Measurements from ENCODE around the gene SEC23A.
"Not testable (repeated sequence)": the region's sequence is repeated elsewhere in the genome, so short reads cannot be mapped to it uniquely, and the experiment has no call there.

The SEC23A gene

GRCh38 chr14:39091716-39092115, 11.3 kb downstream of the SEC23A start:
- DNase-seq (ENCODE audit: low read depth in 2 of 2) = no peak

- no peak for DNase-seq (ENCODE audit: low read depth in 2 of 2)
These were observed 12.4 kb downstream of the SEC23A start for GRCh38 chr14:39090548-39091111.

- DNase-seq (ENCODE audit: low read depth in 2 of 2) = no peak
These were observed 15.5 kb downstream of the SEC23A start for GRCh38 chr14:39087493-39087892.

- DNase-seq (ENCODE audit: low read depth in 2 of 2) = no peak
These were observed 17.1 kb downstream of the SEC23A start for GRCh38 chr14:39085933-39086332.

- no peak for DNase-seq (ENCODE audit: low read depth in 2 of 2)
These were observed 19.9 kb downstream of the SEC23A start for GRCh38 chr14:39083127-39083526.

GRCh38 chr14:39080886-39081285, 22.1 kb downstream of the SEC23A start:
- DNase-seq (ENCODE audit: low read depth in 2 of 2) = no peak

- no peak for DNase-seq (ENCODE audit: low read depth in 2 of 2)
These were observed 31.9 kb downstream of the SEC23A start for GRCh38 chr14:39071096-39071495.

GRCh38 chr14:39069923-39070322, 33.1 kb downstream of the SEC23A start:
- no peak for DNase-seq (ENCODE audit: low read depth in 2 of 2)

- not testable (repeated sequence) for DNase-seq (ENCODE audit: low read depth in 2 of 2)
These were observed 33.7 kb downstream of the SEC23A start for GRCh38 chr14:39069169-39069805.

- no peak for DNase-seq (ENCODE audit: low read depth in 2 of 2)
These were observed 42.1 kb downstream of the SEC23A start for GRCh38 chr14:39060818-39061437.

GRCh38 chr14:39055786-39056474, 47.1 kb downstream of the SEC23A start:
- DNase-seq (ENCODE audit: low read depth in 2 of 2) = no peak

- DNase-seq (ENCODE audit: low read depth in 2 of 2) = not testable (repeated sequence)
These were observed 50.1 kb downstream of the SEC23A start for GRCh38 chr14:39052869-39053454.

GRCh38 chr14:39050389-39050788, 52.6 kb downstream of the SEC23A start:
- DNase-seq (ENCODE audit: low read depth in 2 of 2) = no peak

- DNase-seq (ENCODE audit: low read depth in 2 of 2) = not testable (repeated sequence)
These were observed 57.1 kb downstream of the SEC23A start for GRCh38 chr14:39045889-39046288.

GRCh38 chr14:39043352-39043943, 59.6 kb downstream of the SEC23A start:
- no peak for DNase-seq (ENCODE audit: low read depth in 2 of 2)

GRCh38 chr14:39040529-39040928, 62.5 kb downstream of the SEC23A start:
- DNase-seq (ENCODE audit: low read depth in 2 of 2) = no peak

- no peak for DNase-seq (ENCODE audit: low read depth in 2 of 2)
These were observed 64.5 kb downstream of the SEC23A start for GRCh38 chr14:39038542-39038941.

GRCh38 chr14:39036760-39037159, 66.3 kb downstream of the SEC23A start:
- no peak for DNase-seq (ENCODE audit: low read depth in 2 of 2)

GRCh38 chr14:39035336-39035735, 67.7 kb downstream of the SEC23A start:
- no peak for DNase-seq (ENCODE audit: low read depth in 2 of 2)

GRCh38 chr14:39034481-39035296, 68.3 kb downstream of the SEC23A start:
- no peak for DNase-seq (ENCODE audit: low read depth in 2 of 2)

- no peak for DNase-seq (ENCODE audit: low read depth in 2 of 2)
These were observed 69.7 kb downstream of the SEC23A start for GRCh38 chr14:39033371-39033770.
